ENCODE data around the gene TEAD1.

TEAD1 gene

DNA sequence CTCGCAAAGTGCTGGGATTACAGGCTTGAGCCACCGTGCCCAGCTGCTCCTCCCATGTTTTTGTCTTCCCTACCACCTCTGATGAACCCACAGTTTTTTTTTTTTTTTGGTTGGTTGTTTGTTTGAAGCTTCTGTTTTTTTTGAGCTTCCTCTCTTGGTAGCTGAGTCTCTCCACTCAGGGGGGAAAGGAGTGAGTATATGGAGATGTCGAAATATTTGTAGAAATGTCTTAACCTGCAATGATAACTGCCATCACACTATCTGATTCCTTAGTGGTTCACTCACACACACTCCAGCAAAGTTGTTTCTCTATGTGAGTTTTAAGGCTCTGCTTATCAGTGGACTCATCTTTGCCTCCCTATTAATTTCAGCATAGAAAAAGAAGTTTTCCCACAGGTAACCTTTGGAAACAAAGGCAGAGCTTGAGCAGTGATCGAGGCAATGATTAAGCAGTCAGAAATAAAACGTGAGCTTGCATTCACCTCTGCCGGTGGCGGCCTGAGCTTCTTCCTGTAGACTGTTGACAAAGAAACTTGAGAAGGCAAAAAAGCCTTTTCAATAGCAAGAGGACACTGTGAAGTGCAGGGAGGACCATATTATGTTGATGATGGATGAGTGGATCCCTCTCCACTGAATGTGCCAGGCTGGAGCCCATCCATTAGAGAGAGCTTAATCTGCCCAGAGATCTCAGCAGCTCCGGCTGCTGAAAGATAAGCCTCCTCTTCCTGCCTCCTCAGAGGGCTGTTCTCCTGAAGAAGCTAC is 305.9 kb downstream of the TEAD1 start:
- Histone ChIP-seq H3K27ac (ENCODE audit: low read depth, low read length) (no peak overlapping the region), H3K4me3 (ENCODE audit: low read length) (no peak overlapping the region), H3K4me1 (ENCODE audit: insufficient read depth, low read length) (no peaks in the 10 kb centered on the region), H3K9me3 (ENCODE audit: insufficient read depth, low read depth, low read length) (no peaks in the 10 kb centered on the region), H3K9ac (ENCODE audit: low read depth, low read length) (no peak overlapping the region), H3K36me3 (ENCODE audit: insufficient read depth, low read length) (no peaks in the 10 kb centered on the region), H3K27me3 (ENCODE audit: insufficient read depth, low read length) (no peaks in the 10 kb centered on the region)
- 68% methylated on average over 7 of the region's 8 CpGs for WGBS

DNA sequence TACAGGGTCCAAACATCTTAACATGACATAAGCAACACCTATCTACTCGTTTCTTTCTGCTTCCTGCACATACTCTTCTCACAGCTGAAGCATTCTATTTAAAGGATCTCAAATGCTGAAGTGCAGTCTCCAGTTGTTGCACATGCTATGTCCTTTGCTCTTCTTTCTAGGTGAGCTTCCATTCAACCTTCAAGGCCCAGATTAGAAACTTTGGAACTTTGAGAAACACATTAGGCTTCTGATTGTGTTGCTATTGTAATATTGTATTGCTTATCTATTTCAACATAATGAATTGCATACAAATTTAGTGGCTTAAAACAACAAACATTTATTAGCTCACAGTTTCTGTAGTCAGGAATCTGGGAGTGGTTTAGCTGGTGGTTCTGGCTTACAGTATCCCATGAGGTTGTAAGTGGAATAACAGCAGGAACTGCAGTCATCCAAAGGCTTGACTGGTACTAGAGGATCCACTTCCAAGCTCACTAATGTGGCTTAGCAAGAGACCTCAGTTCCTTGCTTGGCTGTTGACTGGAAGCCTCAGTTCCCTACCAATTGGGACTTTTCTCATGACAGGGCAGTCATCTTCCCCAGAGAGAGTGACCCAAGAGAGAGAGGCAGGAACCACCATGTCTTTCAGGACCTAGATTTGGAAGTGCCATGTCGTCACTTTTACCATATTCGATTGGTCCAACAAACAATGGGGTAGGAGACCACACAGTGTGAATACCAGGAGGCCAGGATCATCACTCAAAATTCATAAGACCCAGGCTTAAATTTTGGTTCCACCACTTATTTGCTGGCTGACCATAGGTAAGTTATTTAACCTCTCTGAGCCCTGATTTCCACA is 307.7 kb downstream of the TEAD1 start:
- Histone ChIP-seq H3K4me1 (ENCODE audit: insufficient read depth, low read length) (no peaks in the 10 kb centered on the region), H3K9me3 (ENCODE audit: insufficient read depth, low read depth, low read length) (no peaks in the 10 kb centered on the region), H3K4me3 (ENCODE audit: low read length) (no peak overlapping the region), H3K36me3 (ENCODE audit: insufficient read depth, low read length) (no peaks in the 10 kb centered on the region), H3K27ac (ENCODE audit: low read depth, low read length) (no peak overlapping the region), H3K9ac (ENCODE audit: low read depth, low read length) (no peak overlapping the region), H3K27me3 (ENCODE audit: insufficient read depth, low read length) (no peaks in the 10 kb centered on the region)
- WGBS, result 91% methylated on average over 3 of the region's 3 CpGs

DNA sequence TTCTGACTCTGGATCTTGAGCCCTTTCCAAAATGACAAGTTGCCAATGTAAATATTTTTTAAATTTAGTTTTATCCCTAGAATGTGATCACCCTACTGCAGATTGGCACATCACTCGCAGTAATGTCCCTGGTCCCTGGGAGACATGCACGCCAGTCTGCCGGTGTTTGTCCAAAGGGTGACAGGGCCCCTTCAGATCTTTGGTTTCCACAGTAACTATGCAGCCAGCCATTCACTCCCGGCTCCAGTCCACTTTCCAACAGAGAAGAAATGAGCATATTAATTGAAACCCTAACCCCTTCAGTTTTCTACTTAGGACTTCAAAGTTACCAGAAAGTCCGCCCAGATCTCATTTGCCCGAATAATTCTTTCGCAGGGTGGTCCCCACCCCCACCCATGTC is 309.1 kb downstream of the TEAD1 start:
- no peak overlapping the region for H3K4me3 ChIP-seq (ENCODE audit: low read length)
- H3K9ac ChIP-seq (ENCODE audit: low read depth, low read length), result no peak overlapping the region
- no peaks in the 10 kb centered on the region for H3K27me3 ChIP-seq (ENCODE audit: insufficient read depth, low read length)
- H3K9me3 ChIP-seq (ENCODE audit: insufficient read depth, low read depth, low read length), result no peaks in the 10 kb centered on the region
- H3K36me3 ChIP-seq (ENCODE audit: insufficient read depth, low read length), result no peaks in the 10 kb centered on the region
- no peaks in the 10 kb centered on the region for H3K4me1 ChIP-seq (ENCODE audit: insufficient read depth, low read length)
- WGBS, result 87% methylated on average over 7 of the region's 7 CpGs
- H3K27ac ChIP-seq (ENCODE audit: low read depth, low read length), result no peak overlapping the region

DNA sequence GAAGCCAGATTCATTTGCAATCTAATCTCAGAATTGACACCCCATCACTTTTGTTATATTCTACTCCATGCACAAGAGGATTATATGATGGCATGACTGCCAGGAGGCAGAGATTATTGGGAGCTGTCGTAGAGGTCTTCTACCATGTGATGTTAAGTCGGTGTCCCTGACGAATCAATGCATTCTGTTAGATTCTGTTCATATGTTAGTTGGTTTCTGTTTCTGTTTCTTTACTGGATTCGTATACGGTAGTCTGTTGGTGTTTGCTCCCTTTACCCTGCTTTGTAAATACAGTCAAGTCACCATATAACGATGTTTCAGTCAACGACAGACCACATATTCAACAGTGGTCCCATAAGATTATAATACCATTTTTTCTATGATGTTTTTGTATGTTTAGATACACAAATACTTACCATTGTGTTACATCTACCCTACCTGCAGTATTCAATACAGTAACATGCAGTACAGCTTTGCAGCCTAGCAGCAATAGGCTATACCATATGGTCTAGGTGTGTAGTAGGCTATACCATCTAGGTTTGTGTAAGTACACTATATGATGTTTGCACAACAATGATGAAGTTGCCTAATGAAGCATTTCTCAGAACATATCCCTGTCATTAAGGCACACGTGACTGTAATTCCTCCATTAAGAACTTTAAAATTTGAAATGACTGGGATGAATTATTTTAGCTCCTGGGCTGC is 312.1 kb downstream of the TEAD1 start:
- H3K4me1 ChIP-seq (ENCODE audit: insufficient read depth, low read length), result no peaks in the 10 kb centered on the region
- no peaks in the 10 kb centered on the region for H3K9me3 ChIP-seq (ENCODE audit: insufficient read depth, low read depth, low read length)
- no peaks in the 10 kb centered on the region for H3K27me3 ChIP-seq (ENCODE audit: insufficient read depth, low read length)
- H3K9ac ChIP-seq (ENCODE audit: low read depth, low read length), result no peak overlapping the region
- no peak overlapping the region for H3K4me3 ChIP-seq (ENCODE audit: low read length)
- no peaks in the 10 kb centered on the region for H3K36me3 ChIP-seq (ENCODE audit: insufficient read depth, low read length)
- WGBS, result 95% methylated on average over 8 of the region's 8 CpGs
- no peak overlapping the region for H3K27ac ChIP-seq (ENCODE audit: low read depth, low read length)

DNA sequence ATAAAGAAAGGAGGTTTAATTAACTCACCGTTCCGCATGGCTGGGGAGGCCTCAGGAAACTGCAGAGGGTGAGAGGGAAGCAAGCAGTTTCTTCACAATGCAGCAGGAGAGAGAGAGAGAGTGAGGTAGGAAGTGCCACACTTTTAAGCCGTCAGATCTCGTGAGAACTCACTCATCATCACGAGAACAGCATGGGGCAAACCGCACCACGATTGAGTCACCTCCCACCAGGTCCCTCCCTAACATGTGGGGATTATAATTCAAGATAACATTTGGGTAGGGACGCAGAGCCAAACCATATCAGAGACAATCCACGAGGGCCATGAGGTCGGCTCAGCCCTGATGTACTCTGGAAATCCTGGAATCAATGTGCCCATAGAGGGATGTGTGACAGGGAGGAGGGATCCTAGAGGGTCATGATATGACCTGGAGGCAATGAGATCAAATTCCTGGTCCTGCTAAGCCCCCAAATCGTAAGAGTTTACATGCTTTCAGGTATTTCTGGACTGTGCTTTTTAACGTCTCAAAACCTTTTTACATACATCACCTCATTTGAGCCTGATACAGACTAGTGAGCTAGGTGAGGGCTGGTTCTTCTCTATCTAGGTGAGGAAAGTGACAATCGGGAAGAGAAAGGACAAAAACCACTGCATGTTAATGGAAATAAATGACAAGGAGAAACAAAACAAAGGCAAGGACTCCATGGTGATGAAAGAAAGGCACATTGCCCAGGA is 315.4 kb downstream of the TEAD1 start:
- Histone ChIP-seq H3K27me3 (ENCODE audit: insufficient read depth, low read length) (no peaks in the 10 kb centered on the region), H3K4me1 (ENCODE audit: insufficient read depth, low read length) (no peaks in the 10 kb centered on the region), H3K4me3 (ENCODE audit: low read length) (no peak overlapping the region), H3K9ac (ENCODE audit: low read depth, low read length) (no peak overlapping the region), H3K9me3 (ENCODE audit: insufficient read depth, low read depth, low read length) (no peaks in the 10 kb centered on the region), H3K36me3 (ENCODE audit: insufficient read depth, low read length) (no peaks in the 10 kb centered on the region), H3K27ac (ENCODE audit: low read depth, low read length) (no peak overlapping the region)
- WGBS, result 87% methylated on average over 13 of the region's 13 CpGs

DNA sequence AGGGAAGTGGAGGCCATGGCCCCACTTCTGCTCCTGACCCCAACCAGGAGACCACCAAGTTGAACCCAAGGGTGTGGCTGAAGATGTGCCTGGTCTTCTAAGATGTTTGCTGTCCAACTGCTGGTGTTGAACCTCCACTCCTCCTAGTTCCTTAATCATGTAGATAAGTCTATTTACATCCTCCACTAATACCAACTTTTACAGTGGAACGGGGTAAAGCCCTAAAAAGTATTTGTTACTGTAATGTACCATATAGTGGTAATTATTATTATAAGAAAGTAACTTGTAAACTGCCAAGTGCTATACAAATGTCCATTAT is 315.9 kb downstream of the TEAD1 start:
- Histone ChIP-seq H3K4me1 (ENCODE audit: insufficient read depth, low read length) (no peaks in the 10 kb centered on the region), H3K36me3 (ENCODE audit: insufficient read depth, low read length) (no peaks in the 10 kb centered on the region), H3K27me3 (ENCODE audit: insufficient read depth, low read length) (no peaks in the 10 kb centered on the region), H3K4me3 (ENCODE audit: low read length) (no peak overlapping the region), H3K9ac (ENCODE audit: low read depth, low read length) (no peak overlapping the region), H3K27ac (ENCODE audit: low read depth, low read length) (no peak overlapping the region), H3K9me3 (ENCODE audit: insufficient read depth, low read depth, low read length) (no peaks in the 10 kb centered on the region)
- WGBS, result no CpG with 5 or more reads among the region's 1 CpG

DNA sequence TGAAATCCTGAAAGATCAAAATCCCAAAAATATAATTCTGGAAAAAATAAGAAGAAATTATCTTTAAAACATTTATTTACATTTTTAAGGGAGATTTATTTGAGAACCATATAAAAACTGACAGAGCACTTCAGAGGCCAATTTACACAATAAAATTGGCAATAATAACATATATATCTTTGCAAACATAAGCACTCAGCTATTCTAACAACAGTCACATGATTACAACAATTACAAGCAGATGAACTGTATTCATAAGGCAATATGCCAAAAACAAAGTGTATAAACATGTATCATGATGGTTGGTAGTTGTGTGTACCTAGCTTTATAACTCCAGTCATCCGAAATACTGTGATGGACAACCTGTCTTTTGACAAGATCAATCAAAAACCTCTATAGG is 317.2 kb downstream of the TEAD1 start:
- H3K9ac ChIP-seq (ENCODE audit: low read depth, low read length), result no peak overlapping the region
- WGBS, result 93% methylated on average over 1 of the region's 1 CpG
- no peak overlapping the region for H3K4me3 ChIP-seq (ENCODE audit: low read length)
- H3K9me3 ChIP-seq (ENCODE audit: insufficient read depth, low read depth, low read length), result no peaks in the 10 kb centered on the region
- H3K27me3 ChIP-seq (ENCODE audit: insufficient read depth, low read length), result no peaks in the 10 kb centered on the region
- no peak overlapping the region for H3K27ac ChIP-seq (ENCODE audit: low read depth, low read length)
- no peaks in the 10 kb centered on the region for H3K36me3 ChIP-seq (ENCODE audit: insufficient read depth, low read length)
- no peaks in the 10 kb centered on the region for H3K4me1 ChIP-seq (ENCODE audit: insufficient read depth, low read length)

DNA sequence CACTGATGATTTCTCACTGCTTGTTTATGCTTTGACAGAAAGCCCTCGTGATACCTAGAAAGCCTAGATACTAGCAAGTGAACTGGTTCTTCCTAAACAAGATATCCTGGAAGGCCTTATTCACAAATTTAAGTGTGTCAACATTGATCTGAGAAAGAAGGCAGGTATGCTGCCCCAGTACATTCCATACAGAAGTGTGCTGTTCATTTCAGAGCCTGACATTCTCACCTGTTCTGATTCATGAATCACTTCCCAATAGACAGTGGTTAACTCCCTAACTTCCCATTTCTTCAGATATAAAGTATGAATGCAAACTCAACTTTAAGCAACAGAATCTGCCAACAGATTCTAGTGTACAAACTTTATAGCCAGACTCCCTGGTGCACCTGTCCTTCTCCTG is 319.4 kb downstream of the TEAD1 start:
- Histone ChIP-seq H3K9me3 (ENCODE audit: insufficient read depth, low read depth, low read length) (no peaks in the 10 kb centered on the region), H3K36me3 (ENCODE audit: insufficient read depth, low read length) (no peaks in the 10 kb centered on the region), H3K27me3 (ENCODE audit: insufficient read depth, low read length) (no peaks in the 10 kb centered on the region), H3K9ac (ENCODE audit: low read depth, low read length) (no peak overlapping the region), H3K4me3 (ENCODE audit: low read length) (no peak overlapping the region), H3K27ac (ENCODE audit: low read depth, low read length) (no peak overlapping the region), H3K4me1 (ENCODE audit: insufficient read depth, low read length) (no peaks in the 10 kb centered on the region)
- 86% methylated on average over 1 of the region's 1 CpG for WGBS

Measured in HUES64 (cell line).